GM21528 (cell line): ENCODE data around the gene INPP5K.

Experiments
- ATAC-seq: cut with Tn5 transposase; IDR thresholded peaks from one replicate; pipeline ENCODE4 v1.9.1; 2021; ENCODE audit warnings: mild to moderate bottlenecking, moderate library complexity; ENCODE audit not compliant: unreplicated experiment, low FRiP score

Gene INPP5K

DNA sequence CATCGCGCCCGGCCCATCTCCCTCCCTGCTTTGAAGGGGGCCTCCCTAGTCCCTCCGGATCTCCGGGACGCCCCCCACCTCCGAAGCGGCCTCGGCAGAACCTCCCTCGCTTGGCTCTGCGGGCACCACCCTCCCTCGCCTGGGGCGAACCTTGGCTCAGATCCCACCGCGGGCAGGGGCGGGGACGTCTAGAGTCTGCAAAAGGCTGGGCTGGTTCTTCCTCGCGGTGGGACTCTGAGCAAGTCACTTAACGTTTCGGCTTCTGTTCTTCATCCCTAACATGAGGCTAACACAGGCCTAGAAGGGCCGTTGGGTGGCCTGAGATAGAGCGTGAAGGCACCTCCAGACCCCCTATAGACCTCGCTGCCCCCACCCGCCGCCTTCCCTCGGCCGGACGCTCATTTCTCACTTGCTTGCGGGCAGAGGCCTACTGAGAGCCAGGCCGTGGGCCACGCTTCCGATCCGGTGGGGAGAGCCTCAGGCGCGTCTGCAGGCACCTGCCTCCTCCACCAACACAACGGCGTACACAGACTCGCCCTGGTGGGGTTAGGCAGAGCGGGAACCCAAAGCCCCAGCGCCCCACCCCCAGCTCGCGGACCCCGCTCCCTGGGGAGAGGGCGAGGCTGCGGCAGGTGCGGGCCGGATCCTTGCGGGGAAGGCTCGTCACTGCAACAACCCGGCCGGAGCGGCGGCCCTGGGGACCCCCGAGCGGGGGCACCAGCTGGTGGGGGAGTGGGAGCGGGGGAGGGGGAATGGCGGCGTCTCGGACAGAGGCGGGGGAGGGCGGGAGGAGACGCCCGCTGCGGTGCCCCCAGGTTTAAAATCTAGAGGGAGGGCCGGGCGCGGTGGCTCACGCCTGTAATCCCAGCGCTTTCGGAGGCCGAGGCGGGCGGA, 29.4 kb downstream of the INPP5K start:
- ATAC-seq: no peak

DNA sequence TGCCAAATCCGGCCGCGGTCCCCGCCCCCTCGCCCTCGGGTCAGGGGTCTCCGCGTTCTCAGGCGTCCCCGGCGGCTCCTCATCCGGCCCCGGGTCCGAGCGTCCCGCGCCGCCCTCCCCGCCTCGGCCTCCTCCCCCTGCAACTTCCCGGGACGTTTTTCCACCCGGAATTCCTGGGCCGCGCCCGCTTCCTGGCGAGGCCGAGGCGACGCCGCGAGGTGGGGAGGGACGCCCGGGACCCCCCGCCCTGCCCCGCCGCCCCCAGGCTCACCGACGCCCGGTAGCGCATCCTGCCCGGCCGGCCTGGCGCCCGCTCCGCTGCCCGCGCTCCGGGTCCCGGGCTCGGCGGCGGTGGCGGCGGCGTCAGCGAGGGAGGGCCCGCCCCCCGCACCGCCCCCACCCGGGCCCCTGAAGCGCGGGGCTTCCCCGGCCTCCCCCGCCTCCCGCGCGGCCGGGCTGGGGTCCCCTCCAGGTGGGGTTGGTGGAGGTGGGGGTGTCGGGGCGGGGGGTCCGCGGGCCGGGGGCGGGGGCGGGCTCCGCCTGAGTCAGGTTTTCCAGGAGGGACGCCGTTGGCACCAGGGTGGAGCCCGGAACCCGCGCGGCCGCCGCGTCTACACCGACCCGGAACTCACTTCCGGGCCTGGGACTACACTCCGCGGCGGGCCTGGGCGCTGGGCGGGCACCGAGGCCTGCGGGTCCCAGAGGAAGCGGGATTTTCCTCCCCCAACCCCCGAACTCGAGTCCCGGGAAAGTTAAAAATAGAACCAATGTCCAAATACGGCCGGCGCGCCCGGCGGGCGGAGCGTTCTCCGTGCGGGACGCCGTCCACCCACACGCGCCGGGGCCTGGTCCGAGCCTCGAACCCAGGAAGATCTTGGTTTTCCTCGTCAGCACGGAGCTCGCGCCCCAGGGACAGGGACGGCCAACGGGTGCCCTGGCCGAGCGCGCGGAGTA, 30.7 kb downstream of the INPP5K start:
- ATAC-seq: no peak

DNA sequence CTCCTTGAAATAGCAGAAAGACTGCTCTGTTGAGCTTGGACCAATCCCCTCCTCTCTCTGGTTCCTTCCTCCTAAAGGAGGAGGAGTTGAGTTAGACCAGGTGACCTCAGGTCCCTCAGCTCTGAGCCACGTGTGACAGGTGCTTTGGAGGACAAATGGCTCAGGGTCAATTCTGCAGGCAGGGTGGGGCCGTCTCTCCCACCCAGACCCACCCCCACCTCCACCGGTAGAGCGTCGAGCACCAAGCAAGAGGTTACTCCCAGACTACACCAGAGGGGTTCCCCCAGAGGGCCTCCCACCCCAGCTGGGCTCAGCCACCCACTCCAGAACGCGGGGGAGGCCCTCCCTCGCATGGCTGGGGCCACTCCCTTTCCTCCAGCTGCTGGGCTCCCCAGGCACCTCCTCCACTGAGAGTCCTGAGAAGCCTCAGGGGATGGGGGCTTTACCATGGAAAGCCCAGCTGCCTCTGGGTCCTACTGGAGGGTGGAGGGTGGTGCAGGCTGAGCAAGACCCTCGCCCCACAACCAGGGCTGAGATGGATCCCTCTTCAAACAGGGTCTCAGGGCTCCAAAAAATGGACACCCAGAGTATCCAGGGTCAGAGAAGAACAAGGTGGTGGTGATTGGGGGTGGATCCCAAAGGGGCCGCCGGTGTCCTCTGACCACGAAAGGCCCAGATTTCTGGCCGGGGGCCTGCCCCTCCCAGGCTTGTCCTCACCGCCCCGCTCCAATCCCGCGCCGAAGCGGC, 31.6 kb downstream of the INPP5K start:
- ATAC-seq: no peak

DNA sequence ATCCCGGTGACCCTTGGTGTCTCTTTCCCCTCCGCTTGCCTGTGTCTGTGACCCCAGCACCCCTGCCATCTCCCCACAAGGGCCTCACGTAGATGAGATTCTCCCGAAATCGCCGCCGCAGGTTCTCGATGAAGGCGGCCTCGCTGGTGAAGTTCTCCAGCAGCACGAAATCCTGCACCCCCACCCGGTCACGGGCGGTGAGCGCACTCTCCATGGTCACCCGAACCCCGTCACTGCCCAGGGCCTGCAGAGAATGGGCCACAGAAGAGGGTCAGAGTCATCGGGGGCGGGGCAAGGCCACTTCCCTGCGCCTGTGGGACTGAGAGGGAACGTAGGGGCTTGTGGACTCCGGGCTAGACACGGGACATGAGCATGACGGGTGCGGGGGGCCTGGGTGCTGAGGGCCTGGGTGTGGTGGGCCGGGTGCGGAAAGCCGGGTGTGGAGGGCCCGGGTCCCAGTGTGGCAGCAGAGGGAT, 32.3 kb downstream of the INPP5K start:
- ATAC-seq: no peak

DNA sequence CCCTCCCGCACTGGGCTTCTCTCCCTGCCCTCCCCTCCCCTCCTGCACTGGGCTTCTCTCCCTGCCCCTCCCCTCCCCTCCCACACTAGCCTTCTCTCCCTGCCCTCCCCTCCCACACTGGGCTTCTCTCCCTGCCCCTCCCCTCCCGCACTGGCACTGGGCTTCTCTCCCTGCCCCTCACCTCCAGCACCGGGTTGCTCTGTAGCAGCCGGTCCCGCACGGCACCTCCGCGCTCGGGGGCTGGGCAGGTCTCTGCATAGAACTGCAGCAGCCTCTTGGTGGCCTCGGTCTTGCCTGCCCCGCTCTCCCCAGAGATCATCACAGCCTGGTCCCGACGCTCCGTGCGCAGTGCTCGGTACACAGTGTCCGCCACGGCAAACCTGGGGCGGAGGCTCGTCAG, 33.7 kb downstream of the INPP5K start:
- ATAC-seq: no peak

DNA sequence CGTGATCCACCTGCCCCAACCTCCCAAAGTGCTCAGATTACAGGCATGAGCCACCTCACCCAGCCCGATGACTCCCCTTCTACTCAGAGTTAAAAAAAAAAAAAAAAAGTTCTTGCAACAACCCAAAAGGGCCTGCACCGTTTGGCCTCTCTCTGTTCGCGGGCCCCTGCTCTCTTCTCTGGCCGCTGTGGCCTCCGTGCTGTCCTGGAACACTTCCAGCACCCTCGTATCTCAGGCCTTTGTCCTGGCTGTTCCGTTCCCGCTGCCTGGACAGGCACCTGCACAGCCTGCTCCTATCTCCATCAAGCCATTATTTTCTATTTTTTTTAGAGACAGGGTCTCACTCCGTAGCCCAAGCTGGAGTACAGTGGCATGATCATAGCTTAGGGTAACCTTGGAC, 34.7 kb downstream of the INPP5K start:
- no peak for ATAC-seq

DNA sequence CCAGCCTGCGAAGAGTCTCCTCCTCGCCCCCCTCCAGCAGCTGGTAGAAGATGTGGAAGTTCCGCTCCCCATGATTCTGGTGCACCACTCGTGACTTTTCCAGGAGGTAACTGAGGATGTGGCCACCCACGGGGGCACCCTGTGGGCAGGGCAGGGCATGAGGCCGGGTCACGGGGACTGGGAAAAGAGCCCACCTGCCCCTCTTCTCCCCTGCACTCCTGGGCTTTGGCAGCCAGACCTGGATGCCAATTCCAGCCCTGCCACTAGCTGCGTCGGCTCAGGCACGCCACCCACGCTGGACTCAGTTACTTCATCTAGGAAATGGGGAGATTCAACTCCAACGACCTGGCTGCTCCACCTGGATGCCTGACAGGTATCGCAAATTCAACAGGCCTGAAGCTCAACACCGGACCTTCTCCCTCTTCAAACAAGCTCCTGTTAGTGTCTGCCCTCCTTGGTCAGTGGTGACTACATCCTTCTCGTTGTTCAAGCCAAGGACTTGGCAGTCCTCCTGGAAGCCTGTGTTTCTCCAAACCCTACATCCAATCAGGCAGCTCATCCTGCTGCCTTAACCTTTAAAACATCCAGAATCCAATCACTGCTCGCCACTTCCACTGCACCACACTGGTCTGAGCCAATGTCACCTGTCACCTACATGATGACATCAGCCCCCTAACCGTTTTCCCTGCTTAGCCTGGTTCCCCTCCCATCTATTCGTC, 35.5 kb downstream of the INPP5K start:
- no peak for ATAC-seq

DNA sequence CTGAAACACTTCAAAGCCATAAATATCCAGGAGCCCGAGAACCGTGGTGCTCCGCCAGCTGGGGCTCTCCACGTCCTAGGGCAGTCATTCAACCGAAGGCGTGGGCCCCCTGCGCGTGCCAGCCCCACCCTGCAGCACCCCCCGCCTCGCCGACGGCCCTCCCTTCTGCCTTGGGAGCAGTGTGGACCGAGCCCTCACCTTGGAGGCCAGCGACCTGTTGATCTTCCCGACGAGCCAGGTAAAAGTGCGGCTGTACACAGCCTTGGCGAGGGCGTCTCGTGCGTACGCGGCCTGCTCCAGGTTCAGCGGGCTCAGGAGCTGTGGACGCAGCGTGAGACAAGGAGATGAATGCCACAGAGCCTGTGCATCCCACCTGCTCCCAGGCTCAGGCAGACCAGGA, 38.0 kb downstream of the INPP5K start:
- ATAC-seq: no peak

DNA sequence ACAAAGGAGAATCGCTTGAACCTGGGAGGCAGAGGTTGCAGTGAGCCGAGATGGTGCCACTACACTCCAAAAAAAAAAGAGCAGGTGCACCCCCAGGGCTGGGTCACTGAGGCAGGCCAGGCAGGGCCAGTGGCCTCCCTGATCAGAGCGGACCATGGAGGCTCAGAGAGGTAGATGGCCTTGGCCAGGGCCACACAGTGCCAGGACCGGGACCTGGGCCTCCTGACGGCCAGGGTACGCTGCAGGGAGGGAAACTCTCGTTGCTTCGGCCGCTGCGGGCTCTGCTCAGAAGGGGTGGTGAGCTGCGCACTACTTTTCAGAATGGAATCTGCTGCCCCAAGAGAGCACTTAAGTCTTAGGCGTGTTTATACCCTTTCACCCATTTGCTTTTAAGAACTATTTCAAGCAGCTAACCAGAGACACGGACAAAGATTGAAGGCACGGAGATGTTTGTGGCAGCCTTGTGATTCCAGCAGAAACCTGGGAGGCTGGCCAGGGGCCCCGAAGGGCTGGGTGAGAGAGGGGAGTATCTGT, 41.0 kb downstream of the INPP5K start:
- ATAC-seq: no peak

DNA sequence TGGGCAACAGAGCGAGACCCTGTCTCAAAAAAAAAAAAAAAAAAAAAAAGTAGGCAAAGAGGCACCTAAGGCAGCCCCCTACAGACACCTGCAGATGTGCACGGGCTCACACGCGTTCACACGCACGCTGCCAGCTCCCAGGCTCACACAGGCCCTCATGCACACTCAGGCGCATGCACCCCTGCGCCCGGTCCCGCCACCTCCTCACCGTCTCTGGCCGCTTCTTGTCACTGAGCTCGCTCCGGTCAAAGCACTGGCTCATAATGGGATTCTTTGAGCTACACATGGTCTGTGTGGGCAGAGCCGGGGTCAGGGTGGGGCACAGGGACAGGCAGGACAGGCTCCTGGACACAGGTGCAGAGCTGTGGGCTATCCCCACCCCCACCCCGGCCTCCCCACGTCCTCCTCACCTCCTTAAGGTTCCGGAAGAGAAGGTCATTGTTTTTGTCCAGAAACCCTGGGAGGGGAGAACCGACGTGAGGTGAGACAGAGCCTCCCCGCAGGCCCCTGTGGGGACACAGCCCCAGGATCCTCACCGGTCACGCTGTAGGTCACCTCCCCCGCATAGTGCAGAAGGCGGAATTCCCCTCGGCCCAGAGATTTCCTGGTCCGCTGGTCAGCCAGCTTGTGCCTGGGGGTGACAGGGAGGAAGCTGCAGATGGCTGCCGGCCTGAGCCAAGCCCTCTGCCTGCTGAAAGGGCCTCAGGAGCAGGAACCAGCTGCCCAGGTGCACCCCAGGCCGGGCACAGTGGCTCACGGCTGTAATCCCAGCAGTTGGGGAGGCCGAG, 41.8 kb downstream of the INPP5K start:
- no peak for ATAC-seq

DNA sequence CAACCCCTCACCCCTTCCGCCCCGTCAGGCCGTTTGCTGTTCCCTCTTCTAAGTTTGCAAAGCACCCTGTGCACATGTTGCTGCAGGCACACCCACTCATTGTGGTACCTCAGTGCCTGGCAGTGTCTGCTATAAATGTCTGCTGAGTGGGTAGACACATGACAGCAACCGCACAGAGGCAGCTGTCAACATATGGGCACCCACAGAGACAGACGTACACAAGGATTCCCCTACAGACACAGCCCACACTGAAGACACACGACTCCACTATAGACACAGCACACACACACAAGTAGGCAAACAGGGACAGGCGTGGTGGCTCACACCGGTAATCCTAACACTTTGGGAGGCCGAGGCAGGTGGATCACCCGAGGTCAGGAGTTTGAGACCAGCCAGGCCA, 42.6 kb downstream of the INPP5K start:
- ATAC-seq: no peak

DNA sequence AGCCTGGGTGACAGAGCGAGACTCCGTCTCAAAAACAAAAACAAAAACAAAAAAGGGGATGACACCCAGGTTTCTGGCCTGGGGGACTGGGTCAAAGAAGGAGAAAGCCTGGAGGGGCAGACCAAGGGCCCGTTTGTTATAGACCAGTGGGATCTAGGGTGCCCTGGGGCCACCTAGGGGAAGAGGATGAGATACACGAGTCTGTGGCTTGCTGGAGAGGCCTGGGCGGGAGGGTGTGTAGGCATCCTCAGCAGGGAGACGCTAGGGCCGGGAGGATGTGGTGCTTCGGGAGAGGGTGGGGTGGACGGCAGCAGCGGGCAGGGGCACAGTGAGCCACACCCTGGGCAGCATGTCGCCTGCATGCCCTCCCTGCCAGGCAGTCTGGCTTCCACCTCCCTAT, 43.2 kb downstream of the INPP5K start:
- no peak for ATAC-seq

DNA sequence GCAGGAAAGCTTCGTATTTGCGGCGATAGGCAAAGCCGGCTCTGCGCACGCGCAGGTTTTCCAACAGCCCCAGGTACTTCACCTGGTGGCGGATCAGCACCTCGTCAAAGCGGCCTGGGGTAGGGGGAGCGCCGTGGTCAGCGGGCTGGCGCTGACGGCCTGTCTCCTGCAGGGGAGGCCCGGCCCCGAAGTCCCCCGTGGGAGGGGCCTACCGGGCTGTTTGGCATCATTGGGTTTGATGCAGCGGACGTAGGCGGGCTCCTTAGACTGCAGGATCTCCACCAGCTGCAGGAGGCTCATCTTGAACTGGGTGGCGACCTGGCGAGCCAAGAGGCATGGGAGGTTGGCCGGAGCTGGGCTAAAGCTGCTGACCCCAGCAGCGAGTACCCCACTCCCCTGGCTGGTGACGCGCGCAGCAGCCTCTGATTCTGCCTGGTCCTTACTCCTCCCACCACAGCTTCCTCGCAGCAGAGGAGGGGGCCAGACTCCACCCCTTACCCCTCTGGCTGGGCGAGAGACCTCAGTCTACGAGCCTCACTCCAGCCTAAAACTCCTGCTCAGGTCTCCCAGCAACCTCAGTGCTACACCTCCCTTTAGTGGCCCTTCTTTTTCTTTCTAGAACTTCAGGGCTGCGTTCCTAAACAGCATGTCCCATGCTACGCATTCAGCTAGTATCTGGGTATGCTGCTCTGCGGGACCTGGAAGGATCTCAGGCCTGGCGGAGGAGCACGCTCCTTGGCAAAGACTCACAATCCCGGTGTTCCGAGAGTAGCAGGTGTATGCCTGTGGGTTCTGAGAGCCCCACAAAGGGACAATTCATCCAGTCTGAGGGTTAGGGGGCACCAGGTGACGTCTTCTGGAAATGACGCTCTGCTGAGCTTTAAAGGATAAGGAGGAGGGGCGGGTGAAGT, 44.2 kb downstream of the INPP5K start:
- no peak for ATAC-seq

DNA sequence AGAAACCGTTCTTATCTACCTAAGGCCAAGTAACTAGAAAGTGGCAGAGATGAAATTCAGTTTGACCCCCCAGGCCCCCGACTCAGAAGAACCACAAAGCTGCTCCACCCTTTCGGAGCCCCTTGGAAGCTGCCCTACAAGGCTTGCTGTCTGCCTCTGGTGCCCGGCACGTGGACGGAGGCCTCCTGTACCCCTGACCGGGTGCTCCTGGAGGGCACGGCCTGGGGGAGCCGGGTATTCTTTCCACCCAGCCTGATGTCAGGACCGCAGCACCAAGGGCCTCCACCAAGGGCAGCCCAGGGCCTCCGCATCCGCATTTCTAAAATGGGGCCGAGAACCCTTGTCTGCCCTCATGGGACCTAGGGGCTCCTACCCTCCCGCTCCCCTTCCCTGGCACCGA, 44.9 kb downstream of the INPP5K start:
- ATAC-seq: no peak

DNA sequence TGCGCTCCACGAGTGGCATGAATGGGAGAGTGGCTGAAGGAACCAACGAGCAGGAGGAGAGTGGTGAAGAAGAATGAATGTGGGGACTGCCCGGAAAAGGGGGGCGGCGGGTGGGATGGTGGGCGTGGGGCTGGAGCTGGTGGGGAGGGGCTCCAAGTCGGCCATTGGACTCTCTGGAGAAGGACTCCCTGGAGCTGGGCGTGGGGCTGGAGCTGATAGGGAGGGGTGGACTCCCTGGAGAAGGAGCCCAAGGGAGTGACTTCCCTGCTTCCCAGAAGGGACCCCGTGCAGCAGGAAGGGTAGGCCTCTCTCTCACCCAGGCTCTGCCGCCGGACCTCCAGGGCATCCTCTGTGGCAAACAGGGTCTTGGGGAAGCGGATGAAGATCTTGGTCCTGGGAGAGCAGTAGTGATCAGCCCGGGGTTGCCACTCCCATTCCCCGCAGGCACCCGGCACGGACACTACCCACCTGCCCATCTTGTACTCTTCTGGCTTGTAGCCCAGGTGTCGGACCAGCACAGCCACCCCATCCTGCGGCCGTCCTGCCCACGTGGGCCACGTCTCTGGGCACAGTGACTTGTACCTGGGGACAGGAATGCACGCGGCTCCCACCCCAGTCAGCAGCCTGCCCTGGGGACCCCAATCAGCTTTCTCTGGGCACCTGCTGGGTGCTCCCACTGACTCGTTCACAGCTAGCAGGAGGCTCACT, 45.5 kb downstream of the INPP5K start:
- no peak for ATAC-seq

DNA sequence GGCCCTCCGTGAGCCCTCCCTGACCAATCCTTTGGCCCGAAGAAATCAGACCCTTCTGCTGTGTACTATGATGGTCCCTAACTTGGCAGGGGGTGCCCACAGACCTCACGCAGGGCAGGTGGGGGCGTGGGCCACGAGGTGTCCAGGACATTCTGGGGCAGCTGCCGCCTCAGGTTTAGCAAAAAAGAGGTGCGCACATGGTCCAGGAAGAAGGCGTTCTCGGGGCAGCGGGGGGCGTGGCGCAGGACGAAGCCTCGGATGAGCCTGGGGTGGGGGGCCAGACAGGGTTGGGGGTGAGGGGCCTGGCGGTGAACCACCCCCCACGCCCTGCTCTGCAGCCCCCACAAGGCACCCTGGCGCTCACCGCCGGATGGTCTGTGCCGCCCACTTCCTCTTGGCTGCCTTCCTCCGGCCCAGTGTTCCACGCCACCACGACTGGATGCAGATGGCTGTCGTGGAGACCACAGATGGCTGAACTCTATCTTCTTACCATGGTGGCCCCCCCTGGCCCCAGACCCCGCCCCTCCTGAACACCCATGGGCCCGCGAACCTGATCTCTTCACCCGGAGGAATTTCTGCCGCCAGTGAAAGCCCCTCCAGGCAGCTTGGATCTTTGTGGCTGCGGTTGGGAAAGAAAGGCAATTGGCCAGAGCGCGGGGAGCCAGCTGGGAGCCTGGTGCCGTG, 46.2 kb downstream of the INPP5K start:
- no peak for ATAC-seq
